HepG2 (cell line): ENCODE data around the gene DNAJC30.

Source experiments
- ATF7 ChIP-seq, 2 experiments: fragments of 450-650 bp in 1 of 2; sonication (generic) in 1 of 2; formaldehyde crosslinking in 1 of 2; IDR thresholded peaks; 2 replicates each; pipeline versions ENCODE4 v1.4.0 to v1.6.1; 2016 to 2020; ENCODE audit warnings: antibody characterized with exemption in 1 of 2, mild to moderate bottlenecking in 1 of 2, missing genetic modification reagents in 1 of 2
- NCOA2 ChIP-seq: sonication (generic); formaldehyde crosslinking; IDR thresholded peaks from 2 replicates; pipeline ENCODE4 v1.8.0; 2022; ENCODE audit warnings: inconsistent platforms
- THAP9 ChIP-seq: sonication (generic); formaldehyde crosslinking; IDR thresholded peaks from 2 replicates; pipeline ENCODE4; 2020; ENCODE audit warnings: missing genetic modification reagents, mild to moderate bottlenecking, borderline replicate concordance
- ZBTB1 ChIP-seq: sonication (generic); formaldehyde crosslinking; IDR thresholded peaks from 2 replicates; pipeline ENCODE4 v1.4.0; 2020; ENCODE audit warnings: missing genetic modification reagents, borderline replicate concordance

- no peak for TF ChIP-seq THAP9
- TF ChIP-seq ZBTB1: no peak
- TF ChIP-seq NCOA2 (CRISPR knock-in tag): no peak
- TF ChIP-seq ATF7 (IDR thresholded peaks at IDR 0.05): no peak
- TF ChIP-seq ATF7 (CRISPR knock-in tag; IDR thresholded peaks at IDR 0.05): no peak
Measured at GRCh38 chr7:73699370-73700068, 16.3 kb upstream of the DNAJC30 start.
